ENCODE measurements around the gene C9orf50. TPM values are rescaled to one million over a fixed set of nuclear protein-coding genes. Genes with fewer than 3 reads are reported as not detected.

C9orf50 gene
- total RNA-seq, 1 donor from 2014 or later: not detected

DNA sequence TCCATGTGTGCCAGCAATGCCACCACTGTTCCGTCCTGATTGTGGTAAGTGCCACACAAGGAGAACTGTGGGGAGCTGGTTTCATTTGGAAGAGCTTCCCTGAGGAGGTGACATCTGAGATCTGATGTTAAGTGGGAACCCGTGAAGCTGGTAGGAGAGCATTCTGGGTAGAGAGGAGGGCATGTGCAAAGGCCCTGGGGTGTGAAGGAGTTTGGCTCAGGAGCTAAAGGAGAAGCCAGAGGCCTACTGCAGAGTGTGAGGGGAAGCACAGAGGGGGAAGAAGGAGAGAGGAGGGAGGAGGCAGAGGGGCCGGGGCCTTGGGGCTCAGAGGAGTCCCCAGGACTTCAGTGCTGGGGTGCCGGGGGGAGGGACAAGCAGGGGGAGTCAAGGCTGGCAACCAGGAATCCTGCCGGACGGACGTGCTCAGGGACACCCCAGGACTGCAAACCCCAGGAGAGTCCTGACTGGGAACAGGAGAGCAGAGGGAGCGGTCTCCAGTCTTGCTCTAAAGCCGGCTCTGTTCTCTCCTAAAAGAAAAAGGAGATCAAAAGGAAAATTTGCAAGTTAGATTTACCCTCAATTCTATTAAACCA is 19.7 kb downstream of the C9orf50 start:
- DNase-seq: no peak
- Histone ChIP-seq H3K9me3 (no peaks in the 10 kb centered on the region), H3K4me3 (no peak overlapping the region), H3K27me3 (no peaks in the 10 kb centered on the region), H3K4me1 (peaks cover 23% of the 10 kb centered on the region), H3K27ac (no peak overlapping the region), H3K36me3 (no peaks in the 10 kb centered on the region)
- no peak for ATAC-seq
- intact Hi-C loops (cut with DNase I): no loop called here
- TF ChIP-seq, protein P1, sequence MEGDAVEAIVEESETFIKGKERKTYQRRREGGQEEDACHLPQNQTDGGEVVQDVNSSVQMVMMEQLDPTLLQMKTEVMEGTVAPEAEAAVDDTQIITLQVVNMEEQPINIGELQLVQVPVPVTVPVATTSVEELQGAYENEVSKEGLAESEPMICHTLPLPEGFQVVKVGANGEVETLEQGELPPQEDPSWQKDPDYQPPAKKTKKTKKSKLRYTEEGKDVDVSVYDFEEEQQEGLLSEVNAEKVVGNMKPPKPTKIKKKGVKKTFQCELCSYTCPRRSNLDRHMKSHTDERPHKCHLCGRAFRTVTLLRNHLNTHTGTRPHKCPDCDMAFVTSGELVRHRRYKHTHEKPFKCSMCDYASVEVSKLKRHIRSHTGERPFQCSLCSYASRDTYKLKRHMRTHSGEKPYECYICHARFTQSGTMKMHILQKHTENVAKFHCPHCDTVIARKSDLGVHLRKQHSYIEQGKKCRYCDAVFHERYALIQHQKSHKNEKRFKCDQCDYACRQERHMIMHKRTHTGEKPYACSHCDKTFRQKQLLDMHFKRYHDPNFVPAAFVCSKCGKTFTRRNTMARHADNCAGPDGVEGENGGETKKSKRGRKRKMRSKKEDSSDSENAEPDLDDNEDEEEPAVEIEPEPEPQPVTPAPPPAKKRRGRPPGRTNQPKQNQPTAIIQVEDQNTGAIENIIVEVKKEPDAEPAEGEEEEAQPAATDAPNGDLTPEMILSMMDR (IDR thresholded peaks at IDR 0.05): no peak

DNA sequence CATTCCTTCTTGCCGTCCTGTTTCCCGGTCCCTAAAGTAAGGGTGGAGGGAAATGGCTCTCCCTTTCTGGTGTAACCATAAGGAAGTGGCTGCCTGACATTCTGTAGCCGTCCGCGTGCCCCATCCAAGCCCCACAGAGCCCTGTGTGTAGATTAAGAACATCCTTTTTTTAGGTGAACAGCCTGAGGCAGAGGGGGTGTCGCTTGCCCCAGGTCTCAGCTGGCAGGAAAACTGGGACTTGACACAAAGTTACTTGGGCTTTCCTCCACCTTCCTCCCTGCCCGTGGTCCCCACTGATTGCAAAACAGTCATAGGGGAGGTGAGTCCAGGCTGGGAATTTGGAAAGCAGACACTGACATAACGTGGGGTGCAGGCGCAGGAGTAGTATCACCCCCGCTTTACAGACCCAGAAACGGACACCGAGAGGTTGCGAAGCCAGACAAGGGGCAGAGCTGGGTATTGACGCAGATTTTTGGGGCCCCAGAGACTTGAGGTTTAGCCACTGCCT is 22.8 kb downstream of the C9orf50 start:
- TF ChIP-seq, protein P1 (IDR thresholded peaks at IDR 0.05): no peak
- no peaks in the 10 kb centered on the region for H3K27me3 ChIP-seq
- no peak for DNase-seq
- H3K27ac ChIP-seq: peak overlapping the region; percentile 89
- no peaks in the 10 kb centered on the region for H3K9me3 ChIP-seq
- peaks cover 36% of the 10 kb centered on the region for H3K4me1 ChIP-seq
- H3K4me3 ChIP-seq: peak overlapping the region; percentile 59
- ATAC-seq: no peak
- H3K36me3 ChIP-seq: no peaks in the 10 kb centered on the region
- intact Hi-C loops (cut with DNase I): no loop called here

DNA sequence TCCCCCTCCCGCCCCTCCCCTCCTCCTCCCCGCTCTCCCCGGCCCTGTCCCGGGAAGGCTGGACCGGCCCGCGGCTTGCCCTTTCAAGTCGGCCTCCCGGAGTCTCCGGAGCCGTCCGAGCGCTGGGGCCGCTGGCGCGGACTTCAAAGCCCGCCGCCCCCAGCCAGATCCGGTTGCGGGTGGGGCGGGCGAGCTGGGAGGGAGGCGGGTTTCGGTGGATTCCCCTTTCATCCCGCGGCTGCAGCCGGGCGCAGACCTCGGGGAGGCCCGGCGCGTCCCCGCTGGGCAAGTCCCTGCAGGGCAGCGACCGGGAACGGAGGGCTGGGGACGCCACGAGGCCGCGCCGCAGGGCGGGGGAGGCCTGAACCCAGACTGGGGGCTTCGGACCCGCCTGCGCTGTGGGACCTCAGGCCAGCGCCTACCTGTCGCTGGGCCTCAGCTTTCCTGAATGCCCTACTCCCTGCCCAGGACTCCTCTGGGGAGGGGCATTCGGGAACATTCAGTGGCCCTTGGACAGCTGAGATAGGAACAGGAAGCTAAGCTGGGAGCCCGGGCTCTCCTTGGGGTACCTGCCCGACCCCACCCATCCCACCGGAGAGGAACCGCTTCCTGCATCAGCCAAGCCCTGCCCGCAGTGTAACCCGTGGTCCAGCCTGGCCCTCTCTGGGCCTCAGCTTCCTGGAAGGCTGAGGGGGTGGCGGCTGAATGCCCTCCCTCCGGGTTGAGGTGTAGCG is 23.4 kb downstream of the C9orf50 start:
- ATAC-seq (peak; percentile 73), DNase-seq (peak; percentile 92)
- intact Hi-C loops (cut with DNase I): no loop called here
- Histone ChIP-seq H3K27me3 (no peaks in the 10 kb centered on the region), H3K27ac (peak overlapping the region; percentile 89), H3K9me3 (no peaks in the 10 kb centered on the region), H3K36me3 (no peaks in the 10 kb centered on the region), H3K4me3 (peak overlapping the region; percentile 59), H3K4me1 (peaks cover 36% of the 10 kb centered on the region)
- TF ChIP-seq, protein P1 (IDR thresholded peaks at IDR 0.05): no peak

DNA sequence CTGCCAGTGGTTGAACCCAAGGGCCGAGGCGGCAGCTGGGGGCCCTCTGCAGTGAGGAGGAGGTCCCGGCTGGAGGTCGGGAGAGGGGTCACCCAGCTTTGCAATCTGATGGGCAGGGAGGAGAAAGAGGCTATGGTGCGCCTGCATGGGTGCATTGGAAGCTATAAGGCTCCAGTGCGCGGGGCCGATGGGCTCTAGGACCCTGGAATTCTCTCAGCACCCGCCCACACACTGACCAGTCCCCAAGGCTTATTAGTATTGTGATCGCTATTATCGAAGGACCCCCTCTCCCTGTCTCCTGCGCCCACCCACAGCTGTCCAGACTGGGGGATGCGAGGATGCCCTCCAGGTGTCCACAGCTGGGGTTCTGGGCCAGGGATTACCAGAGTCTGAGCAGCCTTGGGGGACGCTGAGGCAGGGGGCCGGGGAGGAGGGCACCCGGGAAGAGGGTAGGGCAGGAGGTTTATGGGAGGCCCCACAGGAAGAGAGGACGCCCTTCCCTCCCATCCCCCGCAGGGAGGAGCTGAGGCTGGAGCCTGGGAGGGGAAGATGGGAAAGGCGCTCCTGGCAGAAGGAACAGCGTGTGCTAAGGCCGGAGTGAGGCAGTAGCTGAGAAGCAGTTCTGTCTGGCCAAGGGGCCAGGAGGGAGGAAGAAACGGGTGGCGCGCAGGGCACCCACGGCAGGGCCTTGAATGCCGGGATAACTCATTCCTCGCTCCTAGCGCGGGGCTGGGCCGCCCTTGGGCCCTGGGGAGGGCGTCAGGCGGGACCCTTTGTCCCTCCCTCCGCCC is 24.2 kb downstream of the C9orf50 start:
- ATAC-seq: peak; percentile 74
- intact Hi-C loops (cut with DNase I): no loop called here
- no peaks in the 10 kb centered on the region for H3K36me3 ChIP-seq
- TF ChIP-seq, protein P1 (IDR thresholded peaks at IDR 0.05): no peak
- DNase-seq: peak; percentile 77
- H3K9me3 ChIP-seq: no peaks in the 10 kb centered on the region
- peaks cover 36% of the 10 kb centered on the region for H3K4me1 ChIP-seq
- peak overlapping the region; percentile 59 for H3K4me3 ChIP-seq
- H3K27me3 ChIP-seq: no peaks in the 10 kb centered on the region
- H3K27ac ChIP-seq: peak overlapping the region; percentile 89

DNA sequence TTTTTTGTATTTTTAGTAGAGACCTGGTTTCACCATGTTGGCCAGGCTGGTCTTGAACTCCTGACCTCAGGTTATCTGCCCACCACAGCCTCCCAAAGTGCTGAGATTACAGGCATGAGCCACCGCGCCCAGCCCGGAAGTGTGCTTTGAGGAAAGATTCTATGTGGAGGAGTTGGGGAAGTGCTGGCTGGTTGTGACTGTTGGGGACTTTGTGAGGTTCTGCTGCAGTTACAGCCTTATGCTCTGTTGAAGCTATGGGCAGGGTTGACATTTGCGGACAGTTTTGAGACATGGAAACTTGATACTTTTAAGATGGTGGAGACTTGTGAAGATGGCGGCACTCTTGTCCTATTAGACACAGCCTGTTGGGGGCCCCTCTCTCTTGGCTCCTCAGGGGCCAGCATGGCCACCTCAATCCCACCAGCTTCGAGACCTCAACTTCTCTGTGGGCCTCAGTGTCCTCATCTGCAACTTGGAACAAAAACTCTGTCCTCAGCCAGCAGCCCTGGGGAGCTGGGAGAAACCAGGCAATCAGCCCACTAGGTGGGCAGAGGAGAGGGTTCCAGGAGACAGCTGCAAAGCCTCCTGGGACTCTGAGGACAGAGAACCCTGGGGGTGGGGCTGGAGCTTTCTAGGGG is 24.9 kb downstream of the C9orf50 start:
- TF ChIP-seq, protein P1 (IDR thresholded peaks at IDR 0.05): no peak
- H3K4me3 ChIP-seq: no peak overlapping the region
- no peak for ATAC-seq

More for the DNA sequence above, 24.9 kb downstream of the C9orf50 start:
- DNase-seq: no peak
- Histone ChIP-seq H3K27ac (peak overlapping the region; percentile 89), H3K36me3 (no peaks in the 10 kb centered on the region), H3K9me3 (no peaks in the 10 kb centered on the region), H3K27me3 (no peaks in the 10 kb centered on the region), H3K4me1 (peaks cover 36% of the 10 kb centered on the region)
- intact Hi-C loops (cut with DNase I): no loop called here
